Calu3 (cell line): Measurements from ENCODE around the gene CDKL5. TPM values are rescaled to one million over a fixed set of nuclear protein-coding genes. Genes with fewer than 3 reads are reported as not detected.

ENCODE experiments used
- BruUV-seq: library from RNA; stranded (reverse); fragments of 400-500 nt; replicated peaks from 2 replicates; lab custom pipeline; 2021; lab: Mats Ljungman, UMichigan
- CTCF ChIA-PET: fragments of 300-600 bp; sonication (Branson Sonifier 250); formaldehyde crosslinking; loops from one replicate; lab custom pipeline; 2022; ENCODE audit warnings: antibody characterized with exemption; lab: Charles Lee
- DNase-seq: peaks from one replicate; pipeline ENCODE4 v3.0.0; 2022
- H3K27ac Mint-ChIP-seq: one replicate; pipeline ENCODE4 v1.8.0; 2022; ENCODE audit warnings: mixed read lengths; ENCODE audit not compliant: unreplicated experiment
- H3K27me3 Mint-ChIP-seq: one replicate; pipeline ENCODE4 v1.8.0; 2022; ENCODE audit warnings: mixed read lengths; ENCODE audit not compliant: unreplicated experiment
- H3K36me3 Mint-ChIP-seq: one replicate; pipeline ENCODE4 v1.8.0; 2022; ENCODE audit warnings: mild to moderate bottlenecking, moderate library complexity, mixed read lengths; ENCODE audit not compliant: insufficient read depth, unreplicated experiment
- H3K4me1 Mint-ChIP-seq: one replicate; pipeline ENCODE4 v1.8.0; 2022; ENCODE audit warnings: mild to moderate bottlenecking, low read depth, mixed read lengths; ENCODE audit not compliant: unreplicated experiment
- H3K4me3 Mint-ChIP-seq: one replicate; pipeline ENCODE4 v1.8.0; 2022; ENCODE audit warnings: mild to moderate bottlenecking, low read depth, moderate library complexity, mixed read lengths; ENCODE audit not compliant: unreplicated experiment
- H3K9me3 Mint-ChIP-seq: one replicate; pipeline ENCODE4 v1.8.0; 2022; ENCODE audit warnings: low read depth, mixed read lengths; ENCODE audit not compliant: unreplicated experiment
- intact Hi-C: fragments of 100-400 bp; cut with micrococcal nuclease; formaldehyde crosslinking; loops from one replicate; pipeline ENCODE4 v1.10.0; 2022; ENCODE audit not compliant: unreplicated experiment
- total RNA-seq: library from RNA; stranded (reverse); gene quantifications from 2 replicates; pipeline ENCODE4 v1.2.3, GENCODE V29; 2022
- TF ChIP-seq, protein P1 (sequence below): fragments of 200-600 bp; IDR thresholded peaks from one replicate; pipeline ENCODE4 v1.8.0; 2022; ENCODE audit warnings: antibody characterized with exemption; ENCODE audit not compliant: unreplicated experiment

CDKL5 gene
- total RNA-seq, 1 experiment from 2014 or later: 17.7 TPM

DNA sequence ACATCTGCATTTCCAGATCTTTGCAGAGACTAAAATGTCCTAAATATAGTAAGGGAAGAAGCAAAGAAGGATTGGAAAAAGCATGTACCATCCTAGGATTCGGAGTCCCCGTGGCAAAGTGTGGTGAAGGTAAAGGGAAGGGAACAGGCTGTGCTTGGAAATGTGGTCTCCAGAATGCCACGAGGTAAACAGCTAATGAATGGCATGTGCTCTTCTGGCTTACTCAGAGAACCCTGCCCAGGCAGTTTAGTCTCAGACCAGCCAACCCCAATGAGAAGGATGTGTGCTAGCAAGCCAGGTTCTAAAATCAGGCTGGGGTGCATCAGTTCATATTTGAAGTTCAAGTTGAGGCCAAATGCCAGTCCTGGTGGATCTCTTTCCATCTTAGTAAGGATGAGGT, 133.4 kb downstream of the CDKL5 start:
- Mint-ChIP-seq H3K4me1 (no peaks in the 10 kb centered on the region), H3K36me3 (no peaks in the 10 kb centered on the region), H3K4me3 (no peak overlapping the region), H3K27ac (no peak overlapping the region), H3K27me3 (no peaks in the 10 kb centered on the region), H3K9me3 (no peaks in the 10 kb centered on the region)
- CTCF ChIA-PET: no interaction called here
- DNase-seq: no peak
- intact Hi-C loops: no loop called here
- no TSS peak for BruUV-seq
- TF ChIP-seq, protein P1, sequence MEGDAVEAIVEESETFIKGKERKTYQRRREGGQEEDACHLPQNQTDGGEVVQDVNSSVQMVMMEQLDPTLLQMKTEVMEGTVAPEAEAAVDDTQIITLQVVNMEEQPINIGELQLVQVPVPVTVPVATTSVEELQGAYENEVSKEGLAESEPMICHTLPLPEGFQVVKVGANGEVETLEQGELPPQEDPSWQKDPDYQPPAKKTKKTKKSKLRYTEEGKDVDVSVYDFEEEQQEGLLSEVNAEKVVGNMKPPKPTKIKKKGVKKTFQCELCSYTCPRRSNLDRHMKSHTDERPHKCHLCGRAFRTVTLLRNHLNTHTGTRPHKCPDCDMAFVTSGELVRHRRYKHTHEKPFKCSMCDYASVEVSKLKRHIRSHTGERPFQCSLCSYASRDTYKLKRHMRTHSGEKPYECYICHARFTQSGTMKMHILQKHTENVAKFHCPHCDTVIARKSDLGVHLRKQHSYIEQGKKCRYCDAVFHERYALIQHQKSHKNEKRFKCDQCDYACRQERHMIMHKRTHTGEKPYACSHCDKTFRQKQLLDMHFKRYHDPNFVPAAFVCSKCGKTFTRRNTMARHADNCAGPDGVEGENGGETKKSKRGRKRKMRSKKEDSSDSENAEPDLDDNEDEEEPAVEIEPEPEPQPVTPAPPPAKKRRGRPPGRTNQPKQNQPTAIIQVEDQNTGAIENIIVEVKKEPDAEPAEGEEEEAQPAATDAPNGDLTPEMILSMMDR: no peak

DNA sequence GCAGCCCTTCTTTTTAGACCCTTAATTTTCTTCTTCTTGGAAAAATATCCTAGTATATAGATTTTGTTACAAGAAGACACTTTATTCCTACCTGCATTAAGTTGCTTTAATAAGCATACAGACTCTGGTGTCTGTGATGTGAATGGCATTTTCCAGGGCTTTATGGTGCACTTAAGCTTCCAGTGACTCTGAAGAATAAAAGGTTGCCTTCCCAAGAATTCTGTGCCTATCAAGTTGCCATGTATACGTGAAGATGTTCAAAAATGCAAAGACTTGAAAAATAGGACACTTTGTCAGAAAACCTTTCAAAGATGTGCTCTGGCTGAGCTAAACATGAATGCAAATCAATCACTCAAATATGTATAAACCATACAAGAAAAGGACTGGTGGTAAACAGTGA, 135.6 kb downstream of the CDKL5 start:
- no TSS peak for BruUV-seq
- TF ChIP-seq, protein P1: no peak
- no peak overlapping the region for H3K4me3 Mint-ChIP-seq
- H3K9me3 Mint-ChIP-seq: no peaks in the 10 kb centered on the region
- intact Hi-C loops: no loop called here
- DNase-seq: no peak
- H3K36me3 Mint-ChIP-seq: no peaks in the 10 kb centered on the region
- no peak overlapping the region for H3K27ac Mint-ChIP-seq
- H3K27me3 Mint-ChIP-seq: no peaks in the 10 kb centered on the region
- CTCF ChIA-PET: no interaction called here
- H3K4me1 Mint-ChIP-seq: no peaks in the 10 kb centered on the region

DNA sequence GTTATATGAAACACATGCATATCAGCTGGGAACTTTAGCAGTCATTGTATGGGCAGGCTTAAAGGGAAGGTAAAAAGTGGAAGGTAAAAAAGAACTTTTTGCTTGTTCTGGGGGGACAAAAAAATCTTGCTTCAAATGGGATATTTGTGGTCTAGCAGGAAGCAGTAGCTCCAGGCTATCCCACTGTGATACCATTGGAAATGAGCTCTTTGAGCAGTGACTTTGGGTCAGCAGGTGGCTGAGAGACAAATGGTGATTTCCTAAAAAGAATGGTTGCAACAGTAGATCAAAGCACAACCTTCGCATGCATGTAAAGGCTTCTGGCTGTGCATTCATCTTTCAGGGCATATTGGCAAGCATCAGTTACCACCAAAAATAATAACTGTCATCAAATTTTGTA, 140.3 kb downstream of the CDKL5 start:
- no TSS peak for BruUV-seq

DNA sequence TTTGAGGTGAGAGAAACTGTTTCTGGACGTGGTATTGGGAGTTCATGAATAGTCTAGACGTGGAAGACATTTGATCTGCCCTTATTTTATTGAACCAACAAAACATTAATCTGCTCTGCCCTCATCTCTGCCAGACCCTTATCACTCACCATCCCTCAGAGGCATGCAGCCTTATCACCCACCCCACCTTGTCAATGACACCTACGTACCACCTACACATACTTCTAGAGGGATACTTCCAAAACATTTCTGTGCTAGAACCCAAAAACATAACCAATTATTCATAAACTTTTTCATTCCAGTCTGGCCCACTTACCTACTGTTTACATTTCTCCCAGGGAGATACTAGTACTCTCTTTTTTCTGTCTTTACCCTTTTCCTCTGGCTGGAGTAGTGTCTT, 141.3 kb downstream of the CDKL5 start:
- intact Hi-C loops: no loop called here
- TF ChIP-seq, protein P1: no peak
- no peak overlapping the region for H3K27ac Mint-ChIP-seq

More for the DNA sequence above, 140.3 kb downstream of the CDKL5 start:
- Mint-ChIP-seq H3K27ac (no peak overlapping the region), H3K9me3 (no peaks in the 10 kb centered on the region), H3K36me3 (no peaks in the 10 kb centered on the region), H3K4me1 (no peaks in the 10 kb centered on the region), H3K4me3 (no peak overlapping the region), H3K27me3 (no peaks in the 10 kb centered on the region)
- no peak for DNase-seq
- TF ChIP-seq, protein P1: no peak
- CTCF ChIA-PET: no interaction called here
- intact Hi-C loops: no loop called here

DNA sequence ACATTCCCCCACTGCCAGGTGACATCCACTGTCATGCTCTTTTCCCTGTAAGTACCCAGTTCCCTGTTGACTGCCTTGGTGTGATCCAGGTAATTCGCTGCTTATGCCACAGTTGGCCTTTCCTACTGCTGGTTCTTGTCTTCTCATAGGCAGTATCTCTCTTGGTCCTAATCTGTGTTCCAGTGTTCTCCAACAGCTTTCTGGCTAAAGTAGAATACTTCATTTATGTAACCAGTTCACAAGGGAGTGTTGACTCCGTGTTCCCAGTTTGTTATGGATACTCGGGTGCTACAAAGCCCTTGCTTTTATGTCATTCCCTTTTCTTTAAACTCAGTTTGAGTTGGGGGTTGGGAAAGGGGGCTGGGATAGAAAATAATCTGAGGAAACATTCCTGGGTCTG, 148.1 kb downstream of the CDKL5 start:
- intact Hi-C loops: no loop called here
- Mint-ChIP-seq H3K27me3 (no peaks in the 10 kb centered on the region), H3K4me1 (peaks cover 5% of the 10 kb centered on the region), H3K9me3 (no peaks in the 10 kb centered on the region), H3K4me3 (no peak overlapping the region), H3K27ac (no peak overlapping the region), H3K36me3 (no peaks in the 10 kb centered on the region)
- CTCF ChIA-PET: no interaction called here
- TF ChIP-seq, protein P1: no peak
- BruUV-seq: no TSS peak
- DNase-seq: no peak

More for the DNA sequence above, 141.3 kb downstream of the CDKL5 start:
- Mint-ChIP-seq H3K4me1 (no peaks in the 10 kb centered on the region), H3K4me3 (no peak overlapping the region), H3K36me3 (no peaks in the 10 kb centered on the region), H3K9me3 (no peaks in the 10 kb centered on the region), H3K27me3 (no peaks in the 10 kb centered on the region)
- CTCF ChIA-PET: no interaction called here
- no TSS peak for BruUV-seq
- DNase-seq: no peak
